ENCODE measurements around the gene ATP5MK.
"Not testable (repeated sequence)": the region's sequence is repeated elsewhere in the genome, so short reads cannot be mapped to it uniquely, and the experiment has no call there.

ATP5MK gene

GRCh38 chr10:103396789-103397087, 463 bp upstream of the ATP5MK start:
- no peak for DNase-seq (ENCODE audit: low read depth, low spot score)

GRCh38 chr10:103395754-103396066, 565 bp downstream of the ATP5MK start:
- no peak for DNase-seq (ENCODE audit: low read depth, low spot score)

GRCh38 chr10:103394180-103394579, 2.1 kb downstream of the ATP5MK start:
- DNase-seq (ENCODE audit: low read depth, low spot score), result no peak

- DNase-seq (ENCODE audit: low read depth, low spot score), result no peak
Observed at GRCh38 chr10:103382769-103383168, 13.5 kb downstream of the ATP5MK start.

GRCh38 chr10:103374263-103374662, 22.0 kb downstream of the ATP5MK start:
- DNase-seq (ENCODE audit: low read depth, low spot score), result no peak

- no peak for DNase-seq (ENCODE audit: low read depth, low spot score)
Observed at GRCh38 chr10:103373544-103373943, 22.7 kb downstream of the ATP5MK start.

GRCh38 chr10:103367782-103368518, 28.3 kb downstream of the ATP5MK start, which contains the start of gene TAF5:
TAF5 (plus strand) TSS chr10:103367976; CDS start chr10:103367990, 14 bp downstream.
- peak; percentile 77 for DNase-seq (ENCODE audit: low read depth, low spot score)

GRCh38 chr10:103367379-103367781, 28.9 kb downstream of the ATP5MK start:
- DNase-seq (ENCODE audit: low read depth, low spot score), result no peak

GRCh38 chr10:103360791-103361190, 35.5 kb downstream of the ATP5MK start:
- not testable (repeated sequence) for DNase-seq (ENCODE audit: low read depth, low spot score)

GRCh38 chr10:103359493-103359892, 36.8 kb downstream of the ATP5MK start:
- DNase-seq (ENCODE audit: low read depth, low spot score), result not testable (repeated sequence)

- DNase-seq (ENCODE audit: low read depth, low spot score), result no peak
Observed at GRCh38 chr10:103355906-103356599, 40.2 kb downstream of the ATP5MK start.

- not testable (repeated sequence) for DNase-seq (ENCODE audit: low read depth, low spot score)
Observed at GRCh38 chr10:103354567-103354966, 41.7 kb downstream of the ATP5MK start.

GRCh38 chr10:103353281-103353680, 43.0 kb downstream of the ATP5MK start:
- DNase-seq (ENCODE audit: low read depth, low spot score), result no peak

- DNase-seq (ENCODE audit: low read depth, low spot score), result peak; percentile 55
Observed at GRCh38 chr10:103350517-103351260, 45.6 kb downstream of the ATP5MK start, which contains the start of gene PCGF6. PCGF6 (minus strand) TSS chr10:103351140; CDS start chr10:103351066, 74 bp downstream.

GRCh38 chr10:103350175-103350516, 46.1 kb downstream of the ATP5MK start:
- no peak for DNase-seq (ENCODE audit: low read depth, low spot score)
